CD1c-positive myeloid dendritic cell (primary cell): ENCODE results near the gene NCBP1.
"Not testable (repeated sequence)": the region's sequence is repeated elsewhere in the genome, so short reads cannot be mapped to it uniquely, and the experiment has no call there.

Experiments used
- DNase-seq: peaks from one replicate; pipeline ENCODE4 v3.0.0-alpha.2; 2016; ENCODE audit errors: extremely low spot score

NCBP1 gene

GRCh38 chr9:97632985-97633858, at the start of gene NCBP1, which contains the start of gene TSTD2:
NCBP1 (plus strand) TSS chr9:97633821; CDS start chr9:97633882, 61 bp downstream.
TSTD2 (minus strand) TSS chr9:97633368; CDS start chr9:97627562, 5,806 bp downstream.
- peak; percentile 99 for DNase-seq

GRCh38 chr9:97584778-97585177, 48.8 kb upstream of the NCBP1 start:
- DNase-seq, result not testable (repeated sequence)

- not testable (repeated sequence) for DNase-seq
Observed at GRCh38 chr9:97586909-97587308, 46.7 kb upstream of the NCBP1 start.

GRCh38 chr9:97591535-97591934, 42.1 kb upstream of the NCBP1 start:
- DNase-seq, result no peak

- DNase-seq, result no peak
Observed at GRCh38 chr9:97592126-97592525, 41.5 kb upstream of the NCBP1 start.

- no peak for DNase-seq
Observed at GRCh38 chr9:97593960-97594359, 39.7 kb upstream of the NCBP1 start.

- no peak for DNase-seq
Observed at GRCh38 chr9:97594381-97594921, 39.2 kb upstream of the NCBP1 start.

- DNase-seq, result no peak
Observed at GRCh38 chr9:97596906-97597305, 36.7 kb upstream of the NCBP1 start.

- DNase-seq, result peak; percentile 79
Observed at GRCh38 chr9:97598461-97599288, 34.9 kb upstream of the NCBP1 start.

- DNase-seq, result no peak
Observed at GRCh38 chr9:97599314-97599846, 34.2 kb upstream of the NCBP1 start.

- DNase-seq, result no peak
Observed at GRCh38 chr9:97600531-97601227, 32.9 kb upstream of the NCBP1 start.

- DNase-seq, result no peak
Observed at GRCh38 chr9:97601228-97601898, 32.3 kb upstream of the NCBP1 start.

- no peak for DNase-seq
Observed at GRCh38 chr9:97602430-97602829, 31.2 kb upstream of the NCBP1 start.

GRCh38 chr9:97604901-97605645, 28.5 kb upstream of the NCBP1 start:
- DNase-seq, result no peak

- DNase-seq, result peak; percentile 73
Observed at GRCh38 chr9:97615439-97616072, 18.1 kb upstream of the NCBP1 start.

GRCh38 chr9:97617939-97618416, 15.6 kb upstream of the NCBP1 start:
- no peak for DNase-seq

GRCh38 chr9:97620063-97620462, 13.6 kb upstream of the NCBP1 start:
- not testable (repeated sequence) for DNase-seq

- DNase-seq, result not testable (repeated sequence)
Observed at GRCh38 chr9:97622483-97622882, 11.1 kb upstream of the NCBP1 start.

GRCh38 chr9:97623946-97624345, 9.7 kb upstream of the NCBP1 start:
- DNase-seq, result no peak
